Measurements from ENCODE around the gene MAGI2.

Gene MAGI2

GRCh38 chr7:78695826-78696225 lies 757.6 kb downstream of the MAGI2 start:
- Histone ChIP-seq H3K4me1 (ENCODE audit: control insufficient read depth, insufficient read depth, low read length, poor library complexity, severe bottlenecking) (no peaks in the 10 kb centered on the region), H3K9me3 (ENCODE audit: control insufficient read depth, low read length) (no peaks in the 10 kb centered on the region), H3K36me3 (ENCODE audit: control insufficient read depth, insufficient read depth, low read length) (no peaks in the 10 kb centered on the region), H3K4me3 (ENCODE audit: insufficient read depth, low read depth, low read length, poor library complexity, severe bottlenecking) (no peak overlapping the region), H3K27ac (ENCODE audit: insufficient read depth, low read length, poor library complexity, severe bottlenecking) (no peak overlapping the region), H3K27me3 (replicated peaks; ENCODE audit: control insufficient read depth, insufficient read depth, low read length, poor library complexity, severe bottlenecking) (no peaks in the 10 kb centered on the region)
- DNase-seq: no peak

DNA sequence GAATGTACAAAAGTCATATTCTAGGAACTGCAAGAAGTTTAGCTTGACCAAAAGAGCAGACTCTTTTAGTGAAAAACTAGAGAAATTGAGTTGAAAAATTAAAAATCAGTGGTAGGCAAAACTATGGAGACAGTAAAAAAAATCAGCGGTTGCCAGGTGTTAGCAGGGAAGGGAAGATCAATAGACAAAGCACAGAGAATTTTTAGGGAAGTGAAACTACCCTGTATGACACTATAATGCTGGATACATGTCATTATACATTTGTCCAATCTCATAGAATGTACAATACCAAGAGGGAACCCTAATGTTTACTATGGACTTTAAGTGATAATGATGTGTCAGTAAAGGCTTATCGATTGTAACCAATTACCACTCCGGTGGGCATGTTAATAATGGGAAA lies 761.9 kb downstream of the MAGI2 start:
- Histone ChIP-seq H3K4me3 (ENCODE audit: insufficient read depth, low read depth, low read length, poor library complexity, severe bottlenecking) (no peak overlapping the region), H3K27ac (ENCODE audit: insufficient read depth, low read length, poor library complexity, severe bottlenecking) (no peak overlapping the region), H3K36me3 (ENCODE audit: control insufficient read depth, insufficient read depth, low read length) (no peaks in the 10 kb centered on the region), H3K27me3 (replicated peaks; ENCODE audit: control insufficient read depth, insufficient read depth, low read length, poor library complexity, severe bottlenecking) (no peaks in the 10 kb centered on the region), H3K9me3 (ENCODE audit: control insufficient read depth, low read length) (no peaks in the 10 kb centered on the region), H3K4me1 (ENCODE audit: control insufficient read depth, insufficient read depth, low read length, poor library complexity, severe bottlenecking) (no peaks in the 10 kb centered on the region)
- no peak for DNase-seq

DNA sequence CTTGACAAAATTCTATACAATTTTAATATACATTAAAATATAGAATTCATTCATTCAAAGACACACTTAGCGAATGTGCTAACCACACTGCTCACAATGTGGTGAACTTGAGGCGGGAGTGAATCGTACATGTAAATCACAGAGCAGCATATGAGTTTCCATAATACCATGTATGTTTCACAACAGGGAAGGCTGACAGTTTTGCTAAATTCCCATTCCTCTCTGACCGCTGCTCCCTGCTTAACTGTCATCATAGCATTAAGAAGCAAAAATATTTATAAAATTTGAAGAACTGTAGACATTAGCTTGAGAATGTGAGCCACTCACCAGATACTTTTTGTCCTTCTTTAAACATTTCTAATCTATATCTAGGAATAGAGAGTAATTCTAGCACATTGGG lies 763.3 kb downstream of the MAGI2 start:
- no peaks in the 10 kb centered on the region for H3K27me3 ChIP-seq (replicated peaks; ENCODE audit: control insufficient read depth, insufficient read depth, low read length, poor library complexity, severe bottlenecking)
- no peak overlapping the region for H3K27ac ChIP-seq (ENCODE audit: insufficient read depth, low read length, poor library complexity, severe bottlenecking)
- no peaks in the 10 kb centered on the region for H3K4me1 ChIP-seq (ENCODE audit: control insufficient read depth, insufficient read depth, low read length, poor library complexity, severe bottlenecking)
- H3K9me3 ChIP-seq (ENCODE audit: control insufficient read depth, low read length): no peaks in the 10 kb centered on the region
- H3K36me3 ChIP-seq (ENCODE audit: control insufficient read depth, insufficient read depth, low read length): no peaks in the 10 kb centered on the region
- no peak overlapping the region for H3K4me3 ChIP-seq (ENCODE audit: insufficient read depth, low read depth, low read length, poor library complexity, severe bottlenecking)
- no peak for DNase-seq

- no peaks in the 10 kb centered on the region for H3K27me3 ChIP-seq (replicated peaks; ENCODE audit: control insufficient read depth, insufficient read depth, low read length, poor library complexity, severe bottlenecking)
- H3K36me3 ChIP-seq (ENCODE audit: control insufficient read depth, insufficient read depth, low read length): no peaks in the 10 kb centered on the region
- no peak for DNase-seq
- no peak overlapping the region for H3K27ac ChIP-seq (ENCODE audit: insufficient read depth, low read length, poor library complexity, severe bottlenecking)
- H3K4me1 ChIP-seq (ENCODE audit: control insufficient read depth, insufficient read depth, low read length, poor library complexity, severe bottlenecking): no peaks in the 10 kb centered on the region
- H3K4me3 ChIP-seq (ENCODE audit: insufficient read depth, low read depth, low read length, poor library complexity, severe bottlenecking): no peak overlapping the region
- no peaks in the 10 kb centered on the region for H3K9me3 ChIP-seq (ENCODE audit: control insufficient read depth, low read length)
Observed at GRCh38 chr7:78688376-78688775, 765.1 kb downstream of the MAGI2 start.

GRCh38 chr7:78686189-78686588 lies 767.3 kb downstream of the MAGI2 start:
- Histone ChIP-seq H3K36me3 (ENCODE audit: control insufficient read depth, insufficient read depth, low read length) (no peaks in the 10 kb centered on the region), H3K4me1 (ENCODE audit: control insufficient read depth, insufficient read depth, low read length, poor library complexity, severe bottlenecking) (no peaks in the 10 kb centered on the region), H3K4me3 (ENCODE audit: insufficient read depth, low read depth, low read length, poor library complexity, severe bottlenecking) (no peak overlapping the region), H3K27me3 (replicated peaks; ENCODE audit: control insufficient read depth, insufficient read depth, low read length, poor library complexity, severe bottlenecking) (no peaks in the 10 kb centered on the region), H3K9me3 (ENCODE audit: control insufficient read depth, low read length) (no peaks in the 10 kb centered on the region), H3K27ac (ENCODE audit: insufficient read depth, low read length, poor library complexity, severe bottlenecking) (no peak overlapping the region)
- no peak for DNase-seq

DNA sequence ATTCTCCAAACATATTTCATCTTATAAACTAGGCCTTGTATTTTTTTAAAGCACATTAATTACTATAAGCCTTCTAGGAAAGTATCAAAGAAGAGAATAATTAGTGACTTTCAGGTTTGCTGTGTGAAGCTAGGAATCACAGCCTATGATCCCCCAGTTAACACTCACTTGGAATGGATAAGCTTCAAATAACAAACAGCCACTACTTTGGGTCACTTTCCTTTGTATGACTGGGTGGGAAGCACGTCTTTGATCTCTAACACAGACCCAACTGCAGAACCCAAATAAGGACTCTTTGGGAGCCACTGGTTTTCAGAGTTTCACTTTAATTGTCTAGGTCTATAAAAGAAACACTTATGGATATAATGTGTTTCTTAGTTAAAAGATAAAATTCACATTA lies 769.3 kb downstream of the MAGI2 start:
- no peak for DNase-seq
- Histone ChIP-seq H3K27ac (ENCODE audit: insufficient read depth, low read length, poor library complexity, severe bottlenecking) (no peak overlapping the region), H3K36me3 (ENCODE audit: control insufficient read depth, insufficient read depth, low read length) (no peaks in the 10 kb centered on the region), H3K4me3 (ENCODE audit: insufficient read depth, low read depth, low read length, poor library complexity, severe bottlenecking) (no peak overlapping the region), H3K9me3 (ENCODE audit: control insufficient read depth, low read length) (no peaks in the 10 kb centered on the region), H3K27me3 (replicated peaks; ENCODE audit: control insufficient read depth, insufficient read depth, low read length, poor library complexity, severe bottlenecking) (no peaks in the 10 kb centered on the region), H3K4me1 (ENCODE audit: control insufficient read depth, insufficient read depth, low read length, poor library complexity, severe bottlenecking) (no peaks in the 10 kb centered on the region)

- Histone ChIP-seq H3K27me3 (replicated peaks; ENCODE audit: control insufficient read depth, insufficient read depth, low read length, poor library complexity, severe bottlenecking) (no peaks in the 10 kb centered on the region), H3K27ac (ENCODE audit: insufficient read depth, low read length, poor library complexity, severe bottlenecking) (no peak overlapping the region), H3K9me3 (ENCODE audit: control insufficient read depth, low read length) (no peaks in the 10 kb centered on the region), H3K4me3 (ENCODE audit: insufficient read depth, low read depth, low read length, poor library complexity, severe bottlenecking) (no peak overlapping the region), H3K36me3 (ENCODE audit: control insufficient read depth, insufficient read depth, low read length) (no peaks in the 10 kb centered on the region), H3K4me1 (ENCODE audit: control insufficient read depth, insufficient read depth, low read length, poor library complexity, severe bottlenecking) (no peaks in the 10 kb centered on the region)
- DNase-seq: no peak
Observed at GRCh38 chr7:78683566-78683965, 769.9 kb downstream of the MAGI2 start.

DNA sequence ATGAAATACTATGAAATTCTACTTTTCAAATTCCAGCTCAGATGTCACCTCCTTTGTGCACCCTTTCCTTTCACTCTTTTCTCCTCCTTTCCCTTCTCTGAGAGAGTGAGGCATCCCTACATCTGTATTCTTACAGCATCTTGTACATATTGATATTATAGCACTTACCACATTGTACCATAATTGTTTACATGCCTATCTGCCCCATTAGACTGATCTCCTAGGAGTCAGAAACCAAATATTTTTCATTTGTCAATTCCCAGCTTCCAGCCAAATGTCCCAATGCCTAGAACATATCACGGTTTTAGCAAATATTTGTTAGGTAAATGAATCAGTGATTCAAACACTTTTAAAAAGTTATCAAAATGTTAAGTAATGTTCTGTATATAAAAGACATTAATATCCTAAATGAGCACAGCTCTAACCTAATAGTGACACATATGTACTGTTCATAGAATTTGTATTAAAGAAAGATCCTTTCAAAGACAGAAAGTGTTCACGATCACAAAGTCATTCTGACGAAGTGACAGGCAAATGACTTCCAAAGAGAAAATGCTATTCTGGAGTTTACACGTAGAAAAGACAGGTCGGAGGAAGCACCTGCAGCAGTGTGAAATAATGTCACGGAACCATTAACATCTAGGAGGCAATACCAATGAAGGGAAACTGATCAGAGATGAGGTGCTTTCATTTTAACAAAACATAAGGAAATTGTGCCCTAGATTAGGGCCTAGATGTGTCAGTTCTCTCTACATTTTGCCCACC lies 774.2 kb downstream of the MAGI2 start:
- H3K4me1 ChIP-seq (ENCODE audit: control insufficient read depth, insufficient read depth, low read length, poor library complexity, severe bottlenecking): no peaks in the 10 kb centered on the region
- no peak overlapping the region for H3K4me3 ChIP-seq (ENCODE audit: insufficient read depth, low read depth, low read length, poor library complexity, severe bottlenecking)
- H3K36me3 ChIP-seq (ENCODE audit: control insufficient read depth, insufficient read depth, low read length): no peaks in the 10 kb centered on the region
- no peaks in the 10 kb centered on the region for H3K27me3 ChIP-seq (replicated peaks; ENCODE audit: control insufficient read depth, insufficient read depth, low read length, poor library complexity, severe bottlenecking)
- DNase-seq: no peak
- H3K9me3 ChIP-seq (ENCODE audit: control insufficient read depth, low read length): no peaks in the 10 kb centered on the region
- H3K27ac ChIP-seq (ENCODE audit: insufficient read depth, low read length, poor library complexity, severe bottlenecking): no peak overlapping the region

GRCh38 chr7:78677391-78677790 lies 776.1 kb downstream of the MAGI2 start:
- Histone ChIP-seq H3K27me3 (replicated peaks; ENCODE audit: control insufficient read depth, insufficient read depth, low read length, poor library complexity, severe bottlenecking) (no peaks in the 10 kb centered on the region), H3K9me3 (ENCODE audit: control insufficient read depth, low read length) (no peaks in the 10 kb centered on the region), H3K4me3 (ENCODE audit: insufficient read depth, low read depth, low read length, poor library complexity, severe bottlenecking) (no peak overlapping the region), H3K4me1 (ENCODE audit: control insufficient read depth, insufficient read depth, low read length, poor library complexity, severe bottlenecking) (no peaks in the 10 kb centered on the region), H3K36me3 (ENCODE audit: control insufficient read depth, insufficient read depth, low read length) (no peaks in the 10 kb centered on the region), H3K27ac (ENCODE audit: insufficient read depth, low read length, poor library complexity, severe bottlenecking) (no peak overlapping the region)
- DNase-seq: no peak

DNA sequence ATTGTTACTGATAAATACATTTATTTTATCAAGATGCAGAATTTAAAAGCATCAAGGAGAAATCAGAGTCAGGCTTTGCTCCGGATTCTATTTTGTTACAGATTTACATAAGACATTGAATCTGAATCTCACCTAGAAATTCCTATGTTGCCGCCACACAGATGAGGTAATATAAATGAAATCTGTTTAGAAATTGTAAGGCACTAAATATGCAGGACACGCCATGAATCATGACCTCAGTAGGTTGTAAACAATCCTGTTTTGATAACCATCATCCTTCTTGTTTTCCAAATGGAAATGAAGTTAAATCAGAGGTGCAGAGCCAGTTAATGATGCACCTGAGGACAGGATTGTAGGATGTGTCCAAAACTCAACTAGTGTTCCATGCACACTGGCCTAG lies 778.0 kb downstream of the MAGI2 start:
- no peak for DNase-seq
- H3K4me3 ChIP-seq (ENCODE audit: insufficient read depth, low read depth, low read length, poor library complexity, severe bottlenecking): no peak overlapping the region
- no peaks in the 10 kb centered on the region for H3K9me3 ChIP-seq (ENCODE audit: control insufficient read depth, low read length)
- no peaks in the 10 kb centered on the region for H3K36me3 ChIP-seq (ENCODE audit: control insufficient read depth, insufficient read depth, low read length)
- no peak overlapping the region for H3K27ac ChIP-seq (ENCODE audit: insufficient read depth, low read length, poor library complexity, severe bottlenecking)
- no peaks in the 10 kb centered on the region for H3K4me1 ChIP-seq (ENCODE audit: control insufficient read depth, insufficient read depth, low read length, poor library complexity, severe bottlenecking)
- H3K27me3 ChIP-seq (replicated peaks; ENCODE audit: control insufficient read depth, insufficient read depth, low read length, poor library complexity, severe bottlenecking): no peaks in the 10 kb centered on the region
